ENCODE measurements around the gene ANKRD22.

GRCh38 chr10:88840104-88840503 lies 11.5 kb downstream of the ANKRD22 start:
- no peak for TF ChIP-seq CTCF (IDR thresholded peaks at IDR 0.05)
- no peak for TF ChIP-seq POLR2A (IDR thresholded peaks at IDR 0.05)
- TF ChIP-seq EP300 (IDR thresholded peaks at IDR 0.05) = no peak

All from gastroesophageal sphincter (tissue), 3 donors.